ENCODE data around the gene TMEM30B.

The TMEM30B gene

DNA sequence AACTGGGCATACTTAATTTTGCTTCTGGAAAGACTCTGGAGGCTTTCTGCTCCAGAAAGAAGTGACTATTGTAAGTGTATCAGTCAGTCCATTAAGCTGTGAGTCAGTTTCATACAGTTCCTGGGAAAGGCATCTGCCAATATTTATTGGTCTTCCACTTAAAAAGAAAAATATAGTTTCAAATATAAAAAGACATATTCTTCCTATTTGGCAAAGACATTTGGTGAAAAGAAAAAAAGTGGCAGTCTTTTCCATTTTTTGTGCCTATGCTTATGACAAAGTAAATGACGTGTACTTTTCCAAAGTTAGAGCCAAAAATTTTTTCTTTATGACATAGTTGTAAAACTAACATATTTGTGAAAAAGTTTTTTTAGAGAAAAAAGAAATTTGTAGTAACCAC lies 12.3 kb downstream of the TMEM30B start:
- Histone ChIP-seq H4K20me1 (no peaks in the 10 kb centered on the region), H3K27me3 (no peaks in the 10 kb centered on the region; a peak in 1 of 22 replicates), H3K9ac (no peak overlapping the region), H3K4me1 (peaks cover 0 to 4% (median 0%) of the 10 kb centered on the region in 10 experiments; a peak in 1 of 20 replicates), H3K4me2 (no peak overlapping the region), H3K27ac (no peak overlapping the region), H3K4me3 (no peak overlapping the region), H3K36me3 (no peaks in the 10 kb centered on the region), H3K9me3 (replicated peaks in 1 of 11) (no peaks in the 10 kb centered on the region)
- no peak for TF ChIP-seq Cebpa-rat (IDR thresholded peaks at IDR 0.05)

- Histone ChIP-seq H3K9me3 (replicated peaks in 1 of 11) (no peaks in the 10 kb centered on the region), H3K4me3 (no peak overlapping the region), H3K4me1 (peaks cover 0 to 4% (median 0%) of the 10 kb centered on the region in 10 experiments; a peak in 1 of 20 replicates), H3K4me2 (no peak overlapping the region), H3K27me3 (no peaks in the 10 kb centered on the region; a peak in 1 of 22 replicates), H4K20me1 (no peaks in the 10 kb centered on the region), H3K36me3 (no peaks in the 10 kb centered on the region), H3K27ac (no peak overlapping the region), H3K9ac (no peak overlapping the region)
- TF ChIP-seq Cebpa-rat (IDR thresholded peaks at IDR 0.05) = no peak
Observed at GRCh38 chr14:61266891-61267740, 14.0 kb downstream of the TMEM30B start.

GRCh38 chr14:61266436-61266835 lies 14.7 kb downstream of the TMEM30B start:
- Histone ChIP-seq H3K36me3 (no peaks in the 10 kb centered on the region), H3K4me1 (peaks cover 0 to 4% (median 0%) of the 10 kb centered on the region in 10 experiments; a peak in 1 of 20 replicates), H3K4me2 (no peak overlapping the region), H4K20me1 (no peaks in the 10 kb centered on the region), H3K27me3 (no peaks in the 10 kb centered on the region; a peak in 1 of 22 replicates), H3K4me3 (no peak overlapping the region), H3K9ac (no peak overlapping the region), H3K27ac (no peak overlapping the region), H3K9me3 (replicated peaks in 1 of 11) (no peaks in the 10 kb centered on the region)
- no peak for TF ChIP-seq Cebpa-rat (IDR thresholded peaks at IDR 0.05)

- no peaks in the 10 kb centered on the region for H3K9me3 ChIP-seq (replicated peaks in 1 of 11)
- H3K4me1 ChIP-seq = 0 out of 20 replicates have a peak, but pooled peaks cover 0 to under 1% (median 0%) of the 10 kb centered on the region in 10 experiments
- no peak overlapping the region for H3K27ac ChIP-seq
- H3K27me3 ChIP-seq = no peaks in the 10 kb centered on the region
- H3K36me3 ChIP-seq = no peaks in the 10 kb centered on the region
- H3K4me3 ChIP-seq = no peak overlapping the region
- no peaks in the 10 kb centered on the region for H4K20me1 ChIP-seq
- H3K4me2 ChIP-seq = no peak overlapping the region
- TF ChIP-seq Cebpa-rat (IDR thresholded peaks at IDR 0.05) = no peak
- H3K9ac ChIP-seq = no peak overlapping the region
Observed at GRCh38 chr14:61264651-61265050, 16.5 kb downstream of the TMEM30B start.

- Histone ChIP-seq H3K9me3 (replicated peaks in 1 of 11) (no peaks in the 10 kb centered on the region), H4K20me1 (no peaks in the 10 kb centered on the region), H3K36me3 (no peaks in the 10 kb centered on the region), H3K4me2 (no peak overlapping the region), H3K27ac (no peak overlapping the region), H3K9ac (no peak overlapping the region), H3K27me3 (no peaks in the 10 kb centered on the region), H3K4me3 (no peak overlapping the region), H3K4me1 (no peaks in the 10 kb centered on the region)
- no peak for TF ChIP-seq Cebpa-rat (IDR thresholded peaks at IDR 0.05)
Observed at GRCh38 chr14:61264010-61264571, 17.0 kb downstream of the TMEM30B start.

GRCh38 chr14:61262082-61262481 lies 19.1 kb downstream of the TMEM30B start:
- no peak overlapping the region for H3K4me3 ChIP-seq
- H3K9ac ChIP-seq = no peak overlapping the region
- H3K36me3 ChIP-seq = no peaks in the 10 kb centered on the region
- H3K4me2 ChIP-seq = no peak overlapping the region
- H3K27ac ChIP-seq = no peak overlapping the region
- H3K27me3 ChIP-seq = no peaks in the 10 kb centered on the region
- no peaks in the 10 kb centered on the region for H3K9me3 ChIP-seq (replicated peaks in 1 of 11)
- H3K4me1 ChIP-seq = no peaks in the 10 kb centered on the region
- no peak for TF ChIP-seq Cebpa-rat (IDR thresholded peaks at IDR 0.05)
- no peaks in the 10 kb centered on the region for H4K20me1 ChIP-seq

- Histone ChIP-seq H3K9me3 (replicated peaks in 1 of 11) (no peaks in the 10 kb centered on the region), H3K4me2 (no peak overlapping the region), H3K36me3 (no peaks in the 10 kb centered on the region), H3K27me3 (no peaks in the 10 kb centered on the region), H3K4me1 (no peaks in the 10 kb centered on the region), H3K27ac (no peak overlapping the region), H3K9ac (no peak overlapping the region), H3K4me3 (no peak overlapping the region), H4K20me1 (no peaks in the 10 kb centered on the region)
- TF ChIP-seq Cebpa-rat (IDR thresholded peaks at IDR 0.05) = no peak
Observed at GRCh38 chr14:61260939-61261776, 20.0 kb downstream of the TMEM30B start.

- no peaks in the 10 kb centered on the region for H3K27me3 ChIP-seq
- H4K20me1 ChIP-seq = no peaks in the 10 kb centered on the region
- no peaks in the 10 kb centered on the region for H3K36me3 ChIP-seq
- H3K4me3 ChIP-seq = no peak overlapping the region
- no peak overlapping the region for H3K9ac ChIP-seq
- H3K4me2 ChIP-seq = no peak overlapping the region
- H3K9me3 ChIP-seq (replicated peaks in 1 of 11) = no peaks in the 10 kb centered on the region
- no peak overlapping the region for H3K27ac ChIP-seq
- H3K4me1 ChIP-seq = peaks cover 6 to 12% (median 11%) of the 10 kb centered on the region in 10 experiments
- TF ChIP-seq Cebpa-rat (IDR thresholded peaks at IDR 0.05) = no peak
Observed at GRCh38 chr14:61258985-61259384, 22.2 kb downstream of the TMEM30B start.

DNA sequence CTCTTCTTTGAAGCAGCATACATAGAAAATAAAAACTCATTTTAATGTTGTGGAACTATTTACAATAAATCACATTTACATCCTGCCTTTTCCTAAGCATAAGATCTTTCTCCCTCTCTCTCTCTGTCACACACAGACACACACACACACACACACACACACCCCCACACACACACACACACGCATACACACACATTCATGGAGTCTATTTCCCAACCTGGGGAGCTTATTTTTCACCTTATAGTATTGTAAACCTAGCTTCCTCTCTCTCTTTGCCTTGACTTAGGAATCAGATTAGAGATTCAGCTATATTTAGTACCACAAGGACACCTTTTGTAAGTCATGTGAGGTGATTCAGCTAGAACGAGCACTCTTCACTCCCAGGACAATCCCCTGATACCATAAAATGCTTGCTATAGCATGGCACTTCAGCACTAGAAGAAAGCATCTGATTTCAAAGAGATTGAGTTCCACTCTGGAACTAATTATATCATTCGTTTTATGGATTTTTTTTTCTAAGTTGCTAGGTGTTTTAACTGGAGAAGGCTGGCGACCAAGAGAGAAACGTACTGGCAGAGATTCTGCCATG lies 23.6 kb downstream of the TMEM30B start:
- Histone ChIP-seq H3K4me1 (peaks cover 18 to 25% (median 22%) of the 10 kb centered on the region in 10 experiments), H3K27me3 (no peaks in the 10 kb centered on the region), H3K4me3 (no peak overlapping the region), H3K36me3 (no peaks in the 10 kb centered on the region), H4K20me1 (no peaks in the 10 kb centered on the region), H3K9ac (no peak overlapping the region), H3K27ac (no peak overlapping the region), H3K9me3 (replicated peaks in 1 of 11) (no peaks in the 10 kb centered on the region), H3K4me2 (no peak overlapping the region)
- no peak for TF ChIP-seq Cebpa-rat (IDR thresholded peaks at IDR 0.05)
